BJ (cell line): ENCODE measurements around the gene C4orf54. TPM values are rescaled to one million over a fixed set of nuclear protein-coding genes. Genes with fewer than 3 reads are reported as not detected.

Experiments
- CTCF ChIA-PET: fragments of 350-600 bp; formaldehyde crosslinking; extraction: SDS; loops from one replicate; lab custom pipeline; 2021; ENCODE audit warnings: antibody characterized with exemption, inconsistent platforms; lab: Yijun Ruan, JAX
- POLR2A ChIA-PET: fragments of 300-600 bp; sonication (Branson Sonifier 250); formaldehyde crosslinking; extraction: SDS; loops from one replicate; lab custom pipeline; 2021; ENCODE audit warnings: antibody characterized with exemption; lab: Charles Lee
- DNase-seq: peaks from one replicate; pipeline ENCODE4 v3.0.0-alpha.2; 2011; ENCODE audit warnings: low read depth
- H3K27me3 ChIP-seq: 2 replicates; pipeline ENCODE4 v1.6.0; 2011; ENCODE audit warnings: low read length; ENCODE audit not compliant: control insufficient read depth, insufficient read depth
- H3K36me3 ChIP-seq: 2 replicates; pipeline ENCODE4 v1.5.1; 2011; ENCODE audit warnings: low read length; ENCODE audit not compliant: control insufficient read depth, insufficient read depth
- H3K4me3 ChIP-seq: 2 replicates; pipeline ENCODE4 v1.5.1; 2011; ENCODE audit warnings: low read depth, mild to moderate bottlenecking, control low read depth, low read length
- polyA minus RNA-seq: library from RNA; depleted of rRNA, polyadenylated mRNA; stranded (reverse); fragments of >200 nt; gene quantifications from 2 replicates; pipeline ENCODE4 v1.2.3, GENCODE V29; 2011; rRNA and poly(A)+ RNA removed
- polyA plus RNA-seq: library from polyadenylated mRNA; depleted of rRNA; stranded (reverse); fragments of >200 nt; gene quantifications from 2 replicates; pipeline ENCODE4 v1.2.3, GENCODE V29; 2011; rRNA removed
- TF ChIP-seq, protein P1 (sequence below): IDR thresholded peaks from 2 replicates; pipeline ENCODE4 v1.5.1; 2011; ENCODE audit warnings: low read depth, mild to moderate bottlenecking, control low read depth, inconsistent platforms, low read length, moderate library complexity; ENCODE audit not compliant: insufficient read depth

C4orf54 gene
- polyA plus RNA-seq (not detected in 2 replicates), polyA minus RNA-seq (not detected in 2 replicates)

DNA sequence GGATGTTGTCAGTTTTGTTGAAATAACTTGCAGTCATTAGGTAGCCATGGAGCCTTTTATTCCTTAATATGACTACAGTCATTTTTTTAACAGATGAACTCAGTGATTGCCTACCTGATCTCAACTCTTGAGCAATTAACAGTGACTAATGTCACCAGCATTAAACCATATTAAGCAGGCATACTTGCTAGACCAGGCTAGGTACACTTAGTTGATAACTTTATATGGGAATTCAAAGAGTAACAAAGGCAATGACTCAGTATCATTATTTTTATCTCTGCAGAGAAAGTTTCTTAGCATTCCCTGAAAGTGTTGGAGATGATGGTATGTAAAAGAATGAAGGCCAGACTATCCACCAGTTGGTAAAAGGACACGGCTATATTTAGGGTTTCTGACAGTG, at the start of gene C4orf54:
TSS of gene C4orf54 (minus strand) at position 31 of the 400 bp plus-strand sequence. CDS start 3,180 bp downstream, outside the sequence.
- Histone ChIP-seq H3K27me3 (no peaks in the 10 kb centered on the region), H3K36me3 (no peaks in the 10 kb centered on the region), H3K4me3 (no peak within 1 kb of the TSS)
- no peak for DNase-seq
- ChIA-PET CTCF (no interaction called here), POLR2A (no interaction called here)
- TF ChIP-seq, protein P1, sequence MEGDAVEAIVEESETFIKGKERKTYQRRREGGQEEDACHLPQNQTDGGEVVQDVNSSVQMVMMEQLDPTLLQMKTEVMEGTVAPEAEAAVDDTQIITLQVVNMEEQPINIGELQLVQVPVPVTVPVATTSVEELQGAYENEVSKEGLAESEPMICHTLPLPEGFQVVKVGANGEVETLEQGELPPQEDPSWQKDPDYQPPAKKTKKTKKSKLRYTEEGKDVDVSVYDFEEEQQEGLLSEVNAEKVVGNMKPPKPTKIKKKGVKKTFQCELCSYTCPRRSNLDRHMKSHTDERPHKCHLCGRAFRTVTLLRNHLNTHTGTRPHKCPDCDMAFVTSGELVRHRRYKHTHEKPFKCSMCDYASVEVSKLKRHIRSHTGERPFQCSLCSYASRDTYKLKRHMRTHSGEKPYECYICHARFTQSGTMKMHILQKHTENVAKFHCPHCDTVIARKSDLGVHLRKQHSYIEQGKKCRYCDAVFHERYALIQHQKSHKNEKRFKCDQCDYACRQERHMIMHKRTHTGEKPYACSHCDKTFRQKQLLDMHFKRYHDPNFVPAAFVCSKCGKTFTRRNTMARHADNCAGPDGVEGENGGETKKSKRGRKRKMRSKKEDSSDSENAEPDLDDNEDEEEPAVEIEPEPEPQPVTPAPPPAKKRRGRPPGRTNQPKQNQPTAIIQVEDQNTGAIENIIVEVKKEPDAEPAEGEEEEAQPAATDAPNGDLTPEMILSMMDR, result no peak

DNA sequence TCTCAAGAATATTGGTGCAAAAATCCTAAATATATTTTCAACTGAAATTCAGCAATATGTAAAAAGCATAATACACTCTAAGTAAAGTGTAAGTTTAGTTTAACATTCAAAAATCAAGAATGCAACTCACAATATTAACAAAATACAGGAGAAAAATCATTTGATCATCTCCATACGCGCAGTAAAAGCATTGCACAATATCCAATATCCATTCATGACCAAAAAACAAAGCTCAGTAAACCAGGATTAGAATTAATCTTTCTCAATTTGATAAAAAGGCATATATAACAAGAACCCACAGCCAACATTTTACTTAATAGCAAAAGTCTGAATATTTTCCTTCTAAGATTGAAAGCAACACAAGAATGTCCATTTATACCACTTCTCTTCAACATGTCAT, 48.3 kb upstream of the C4orf54 start:
- no peak for DNase-seq
- TF ChIP-seq, protein P1, result no peak
- ChIA-PET POLR2A (no interaction called here), CTCF (no interaction called here)
- no peaks in the 10 kb centered on the region for H3K27me3 ChIP-seq
- no peaks in the 10 kb centered on the region for H3K36me3 ChIP-seq
- H3K4me3 ChIP-seq, result no peak overlapping the region

DNA sequence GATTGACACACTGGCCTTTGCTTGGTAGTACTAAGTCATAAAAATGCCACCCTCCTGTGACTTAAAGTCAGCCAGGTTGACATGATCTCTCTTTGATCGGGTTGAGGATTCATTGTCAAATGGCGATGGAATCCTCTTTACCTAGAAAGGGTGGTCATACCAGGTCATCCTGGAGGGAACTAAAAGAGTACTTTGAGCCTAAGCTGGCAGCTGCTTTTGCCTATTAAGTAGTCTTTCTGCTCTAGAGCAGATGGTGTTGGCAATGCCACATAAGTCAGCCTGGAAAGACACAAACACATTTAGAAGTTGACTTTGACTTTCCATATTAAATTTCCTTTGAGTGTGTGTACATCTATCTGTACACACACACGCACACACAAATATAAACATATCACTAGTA, 39.2 kb upstream of the C4orf54 start:
- no peaks in the 10 kb centered on the region for H3K27me3 ChIP-seq
- CTCF ChIA-PET, result no interaction called here
- DNase-seq, result no peak

DNA sequence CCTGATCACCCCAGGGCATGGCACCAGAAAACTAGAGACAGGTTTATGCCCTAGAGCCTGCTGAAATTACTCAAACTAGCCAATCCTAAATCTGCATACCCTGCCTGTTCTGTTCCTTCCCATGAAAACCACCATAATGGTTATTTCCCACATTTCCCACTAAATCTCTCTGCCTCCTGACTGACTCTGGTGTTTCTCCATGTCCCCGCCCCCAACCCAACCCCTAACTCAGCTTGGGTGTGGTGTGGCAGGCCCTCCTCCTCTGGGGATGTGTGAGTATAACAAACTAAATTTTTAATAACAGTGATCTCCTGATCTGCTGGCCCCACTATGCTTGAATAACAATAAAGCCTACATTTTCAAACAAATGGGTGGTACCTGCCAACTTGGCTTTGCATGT, 35.5 kb upstream of the C4orf54 start:
- ChIA-PET CTCF (interaction anchor here (0.9 kb wide), 1 partner anchor 8 kb away, joined by 3 read pairs; no protein-coding TSS in a partner anchor), POLR2A (no interaction called here)
- H3K27me3 ChIP-seq, result no peaks in the 10 kb centered on the region
- no peak for DNase-seq
- TF ChIP-seq, protein P1, result no peak
- H3K36me3 ChIP-seq, result no peaks in the 10 kb centered on the region
- no peak overlapping the region for H3K4me3 ChIP-seq

More for the DNA sequence above, 39.2 kb upstream of the C4orf54 start:
- TF ChIP-seq, protein P1, result no peak
- POLR2A ChIA-PET, result no interaction called here
- no peaks in the 10 kb centered on the region for H3K36me3 ChIP-seq
- no peak overlapping the region for H3K4me3 ChIP-seq

DNA sequence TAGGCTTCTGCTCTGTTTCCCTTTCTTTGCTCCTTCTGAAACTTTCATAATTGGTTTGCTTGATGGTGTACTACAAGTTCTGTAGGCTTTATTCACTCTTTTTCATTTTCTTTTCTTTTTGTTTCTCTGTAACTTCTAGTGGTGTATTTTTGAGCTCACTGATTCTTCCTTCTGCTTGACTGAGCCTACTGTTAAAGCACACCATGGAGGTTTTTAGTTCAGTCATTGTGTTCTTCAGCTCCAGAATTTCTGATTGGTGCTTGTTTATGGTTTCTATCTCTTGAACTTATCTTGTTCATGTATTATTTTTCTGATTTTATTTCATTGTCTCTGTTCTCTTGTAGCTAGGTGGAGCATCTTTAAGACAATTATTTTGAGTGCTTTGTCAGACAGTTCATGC, 33.4 kb upstream of the C4orf54 start:
- DNase-seq, result no peak
- Histone ChIP-seq H3K27me3 (no peaks in the 10 kb centered on the region), H3K4me3 (no peak overlapping the region), H3K36me3 (no peaks in the 10 kb centered on the region)
- TF ChIP-seq, protein P1, result no peak
- CTCF ChIA-PET, result no interaction called here
- POLR2A ChIA-PET, result no interaction called here
